GM19372 (cell line): ENCODE measurements around the gene RAP1A.

Experiments
- ATAC-seq: cut with Tn5 transposase; IDR thresholded peaks from one replicate; pipeline ENCODE4 v1.9.1; 2021; ENCODE audit warnings: mild to moderate bottlenecking, low read depth, moderate library complexity; ENCODE audit not compliant: unreplicated experiment

Gene RAP1A

DNA sequence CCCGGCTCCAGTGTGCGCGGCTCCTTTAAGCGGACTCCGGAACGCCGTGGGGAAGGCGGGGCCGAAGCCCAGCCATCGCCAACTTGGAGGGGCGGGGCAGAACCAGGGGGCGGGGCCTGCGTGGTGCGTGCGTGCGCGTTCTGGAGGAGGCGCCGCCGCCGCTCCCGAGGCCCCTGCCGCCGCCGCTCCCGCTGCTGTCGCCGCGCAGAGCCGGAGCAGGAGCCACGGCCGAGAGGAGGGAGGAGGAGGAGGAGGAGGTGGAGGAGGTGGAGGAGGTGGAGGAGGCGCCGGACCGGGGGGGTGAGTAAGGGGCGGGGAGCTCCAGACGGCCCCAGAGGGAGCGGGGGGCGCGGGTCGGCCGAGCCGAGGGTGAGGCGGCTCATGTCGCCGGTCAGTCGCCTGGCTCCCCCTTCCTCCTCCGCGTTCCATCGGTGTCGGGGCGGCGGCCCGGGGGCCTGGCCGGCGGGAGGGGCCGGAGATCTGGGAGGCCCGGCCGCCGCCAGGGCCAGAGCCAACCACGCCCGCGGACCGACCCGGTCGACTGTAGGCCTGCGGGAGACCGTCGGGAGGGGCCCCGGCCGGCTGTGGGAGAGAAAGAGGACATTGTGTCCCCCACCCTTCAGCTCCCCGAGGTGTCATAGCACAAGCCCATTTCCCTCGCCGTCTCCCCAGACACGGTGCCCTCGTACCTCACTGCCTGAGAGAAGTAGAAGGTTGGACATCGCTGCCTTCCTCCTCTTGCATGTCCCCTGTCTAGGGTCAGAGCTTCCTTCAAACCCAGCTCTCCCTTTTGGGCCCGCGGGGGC lies at the start of gene RAP1A:
TSS of gene RAP1A (plus strand) at position 155 of the 806 bp plus-strand sequence. CDS start 71,572 bp downstream, outside the sequence.
- peak; percentile 62 for ATAC-seq

DNA sequence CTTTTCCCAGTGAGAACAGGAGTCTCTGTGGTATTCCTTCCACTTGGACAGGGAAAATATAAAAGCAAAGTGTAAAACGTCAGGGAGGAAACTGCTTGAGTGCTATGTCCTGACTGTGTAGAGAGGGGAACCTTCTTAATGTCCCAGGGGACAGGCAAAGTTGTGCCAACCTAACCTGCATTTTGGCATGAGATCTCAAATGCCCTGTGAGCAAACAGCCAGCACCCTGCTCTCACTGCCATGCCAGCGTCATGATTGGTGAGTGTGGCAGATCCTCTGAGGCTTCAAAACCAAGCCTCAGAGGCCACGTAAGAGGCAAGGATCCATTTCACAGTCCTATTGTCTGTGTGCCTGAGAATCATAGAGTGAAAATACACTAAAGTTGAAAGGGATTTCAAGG lies 49.7 kb upstream of the RAP1A start:
- ATAC-seq = no peak

DNA sequence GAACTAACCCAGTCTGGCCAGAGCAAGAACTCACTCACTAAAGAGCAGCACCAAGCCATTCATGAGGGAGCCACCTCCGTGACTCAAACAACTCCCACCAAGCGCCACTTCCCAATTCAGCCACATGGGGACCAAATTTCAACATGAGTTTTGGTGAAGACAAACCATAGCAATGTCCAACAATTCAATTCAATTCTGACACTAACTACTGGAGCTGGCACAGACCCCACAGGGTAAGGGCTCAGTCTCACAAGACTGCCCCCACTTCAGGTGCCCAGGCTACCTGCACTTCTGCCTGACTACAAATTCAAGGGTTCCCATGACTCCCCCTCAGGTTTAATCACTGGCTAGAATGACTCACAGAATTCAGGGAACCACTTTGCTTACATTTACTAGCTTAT lies 48.8 kb upstream of the RAP1A start:
- no peak for ATAC-seq

DNA sequence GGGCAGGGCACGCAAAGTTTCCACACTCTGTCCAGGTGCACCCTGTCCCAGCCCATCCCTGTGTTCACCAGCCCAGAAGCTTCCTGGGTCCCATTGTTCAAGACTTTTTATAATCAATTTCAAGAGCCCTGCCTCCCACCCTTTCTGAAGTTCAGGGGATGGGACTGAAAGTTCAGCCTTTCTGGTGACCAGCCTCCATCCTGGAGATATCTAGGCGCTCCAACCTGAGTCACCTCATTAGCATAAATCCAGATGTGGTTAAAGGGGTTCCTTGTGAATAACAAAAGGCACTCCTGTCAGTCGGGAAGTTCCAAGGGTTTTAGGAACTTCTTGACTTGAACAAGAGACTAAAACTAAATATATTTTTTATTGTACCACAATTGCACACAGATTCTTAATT lies 48.4 kb upstream of the RAP1A start:
- ATAC-seq = no peak

DNA sequence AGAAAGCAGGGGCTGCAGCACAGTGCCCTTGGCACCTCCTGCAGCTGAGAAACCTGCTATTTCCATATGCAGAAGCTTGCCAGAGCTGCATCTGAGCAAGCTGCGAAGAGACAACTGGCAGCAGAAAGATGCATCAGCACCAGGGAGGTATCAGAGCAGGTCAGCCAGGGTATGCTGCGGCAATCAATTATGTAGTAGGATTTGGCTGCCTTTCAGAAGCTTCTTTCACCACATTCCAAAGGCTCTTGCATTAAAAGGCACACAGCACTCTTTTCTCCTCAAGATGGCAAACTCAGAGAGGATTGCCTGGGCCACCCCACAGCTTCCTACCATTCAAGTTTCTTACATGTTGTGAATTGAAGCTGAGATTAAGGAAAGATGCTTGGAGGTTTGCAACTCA lies 47.6 kb upstream of the RAP1A start:
- no peak for ATAC-seq

DNA sequence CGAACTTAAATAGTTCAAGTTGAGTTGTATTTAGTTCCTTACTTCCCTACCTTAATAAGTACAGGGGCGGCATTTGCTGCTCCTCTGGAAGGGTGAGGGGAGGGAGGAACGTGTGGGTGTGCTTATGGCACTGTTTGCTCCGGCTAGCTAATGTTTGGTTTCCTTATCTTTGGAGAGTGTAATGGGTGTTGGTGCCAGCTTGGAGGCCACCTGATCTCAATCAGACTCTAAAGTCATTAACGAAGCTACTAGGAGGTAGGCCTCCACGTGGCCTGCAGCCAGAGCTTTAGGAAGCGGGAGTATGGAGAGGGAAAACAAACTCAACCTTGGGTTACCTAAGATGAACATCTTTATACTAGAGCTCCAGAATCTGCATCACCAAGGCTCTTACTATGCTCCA lies 43.0 kb upstream of the RAP1A start:
- no peak for ATAC-seq

DNA sequence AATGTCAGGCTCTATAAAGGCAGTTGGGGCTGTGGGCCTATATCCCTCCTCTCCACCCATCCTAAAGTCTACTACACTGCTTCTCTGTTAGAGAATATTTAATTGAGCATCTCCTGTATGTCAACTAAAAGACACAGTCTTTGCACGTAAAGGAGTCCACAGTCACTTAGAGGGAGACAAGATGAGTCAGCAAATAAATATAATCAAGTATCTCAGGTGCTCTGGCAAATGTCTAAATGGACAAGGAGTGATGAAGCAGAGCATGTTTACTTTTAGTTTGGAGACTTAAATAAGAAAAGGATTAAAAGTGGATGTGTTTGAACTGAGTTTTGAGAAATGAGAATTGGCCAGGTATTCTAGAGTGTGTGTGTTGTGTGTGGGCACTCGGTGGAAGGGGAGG lies 41.8 kb upstream of the RAP1A start:
- no peak for ATAC-seq

DNA sequence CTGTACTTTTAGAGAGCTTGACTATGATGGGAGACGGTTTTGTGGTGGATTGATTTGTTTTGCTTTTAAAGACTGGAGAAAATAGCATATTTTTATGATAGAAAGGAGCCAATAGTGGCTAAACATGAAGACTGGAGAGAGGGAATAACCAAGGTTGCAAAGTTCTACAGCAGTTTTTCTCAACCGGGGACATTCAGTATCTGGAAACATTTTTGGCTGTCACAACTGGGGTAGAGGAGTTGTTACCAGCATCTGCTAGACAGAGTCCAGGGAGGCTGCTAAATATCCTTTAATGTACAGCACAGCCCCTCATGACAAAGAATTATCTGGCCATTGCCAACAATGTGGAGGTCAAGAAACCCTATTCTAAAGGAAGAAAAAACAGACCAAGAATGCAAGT lies 38.4 kb upstream of the RAP1A start:
- ATAC-seq = no peak

DNA sequence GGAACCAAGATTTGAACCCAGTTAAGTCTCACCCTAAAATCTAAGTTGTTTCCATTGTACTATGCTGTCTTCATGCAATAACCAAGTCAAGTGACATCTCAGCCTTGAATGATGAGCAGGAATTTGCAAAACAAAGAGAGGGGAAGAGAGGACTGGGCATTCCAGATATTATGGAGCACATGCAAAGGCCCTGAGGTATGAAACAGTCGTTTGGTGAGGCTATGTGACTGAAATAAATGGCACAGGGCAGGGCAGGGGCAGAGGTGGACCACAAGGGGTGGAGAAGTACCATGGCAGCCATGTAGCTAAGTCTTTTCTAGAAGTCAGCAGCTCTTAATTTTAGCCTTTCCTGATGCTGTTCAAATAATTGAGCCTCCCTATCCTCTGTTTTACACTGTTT lies 37.6 kb upstream of the RAP1A start:
- no peak for ATAC-seq

DNA sequence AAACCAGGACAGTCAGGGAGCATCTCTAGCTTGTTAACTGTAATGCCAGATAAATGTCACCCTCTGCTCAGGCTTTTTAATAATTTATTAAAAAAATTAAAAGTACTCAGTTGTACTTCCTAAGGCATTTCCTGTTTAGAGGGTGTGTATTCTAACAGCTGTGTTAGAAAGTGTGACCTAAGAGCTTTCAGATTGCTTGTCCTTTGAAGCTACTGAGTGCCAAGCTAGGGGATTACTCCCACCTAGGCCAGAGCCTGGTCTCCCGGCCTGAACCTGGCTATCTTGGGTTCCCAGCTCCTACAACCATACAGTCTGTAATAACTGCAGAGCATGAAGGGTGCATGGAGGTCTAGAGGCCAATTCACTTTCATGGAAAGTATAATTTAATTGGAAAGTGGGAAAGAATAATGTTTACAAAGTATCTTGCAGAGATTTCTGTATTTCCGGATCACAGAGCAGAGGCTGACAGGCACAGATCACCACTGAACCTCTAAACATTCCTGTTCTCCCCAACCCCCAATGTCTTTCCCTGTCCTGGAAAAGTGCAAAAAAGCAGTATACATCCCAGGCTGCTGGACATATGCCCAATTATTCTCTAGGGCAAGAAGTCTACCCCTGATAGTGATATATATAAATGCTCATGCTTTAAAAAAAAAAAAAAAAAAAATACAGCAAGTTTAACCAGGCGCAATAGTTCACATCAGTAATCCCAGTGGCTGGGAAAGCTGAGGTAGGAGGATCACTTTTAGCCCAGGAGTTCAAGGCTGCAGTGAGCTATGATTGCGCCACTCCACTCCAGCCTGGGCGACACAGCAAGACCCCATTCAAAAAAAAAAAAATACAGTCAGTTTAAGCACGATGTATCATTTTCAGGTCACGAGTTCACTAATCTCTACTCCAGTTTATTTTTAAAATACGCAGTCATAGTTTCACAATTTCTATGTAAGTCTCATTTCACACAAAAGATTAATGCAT lies 36.7 kb upstream of the RAP1A start:
- ATAC-seq = no peak

DNA sequence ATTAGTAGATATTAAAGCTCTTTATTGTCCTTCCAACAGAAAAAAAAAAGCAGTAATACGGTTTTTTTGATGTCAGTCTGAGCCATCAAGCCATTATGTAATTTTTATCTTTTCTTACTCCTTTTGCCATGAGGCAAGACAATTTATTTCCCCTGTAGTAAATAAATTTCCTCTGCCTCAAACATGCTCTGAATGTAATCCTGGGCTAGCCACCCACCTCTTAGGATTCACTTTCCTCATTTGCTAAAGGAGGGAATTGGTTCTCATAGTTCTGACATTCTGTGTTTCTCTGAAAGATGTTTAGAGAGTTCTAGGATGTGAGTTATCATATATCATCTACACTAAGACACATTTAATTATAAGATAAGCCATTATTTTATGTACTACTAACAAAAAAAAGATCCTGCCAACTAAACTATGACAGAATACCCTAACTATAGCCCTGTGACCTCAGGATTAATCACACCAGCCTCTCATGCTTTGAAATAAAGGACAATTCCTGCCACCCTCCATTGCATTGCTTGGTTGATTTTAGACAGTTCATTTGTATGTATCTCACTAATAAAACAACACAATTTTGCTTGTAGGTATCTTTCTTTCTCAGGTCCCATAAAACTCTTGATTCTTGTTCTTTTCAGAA lies 34.0 kb upstream of the RAP1A start:
- ATAC-seq = no peak

DNA sequence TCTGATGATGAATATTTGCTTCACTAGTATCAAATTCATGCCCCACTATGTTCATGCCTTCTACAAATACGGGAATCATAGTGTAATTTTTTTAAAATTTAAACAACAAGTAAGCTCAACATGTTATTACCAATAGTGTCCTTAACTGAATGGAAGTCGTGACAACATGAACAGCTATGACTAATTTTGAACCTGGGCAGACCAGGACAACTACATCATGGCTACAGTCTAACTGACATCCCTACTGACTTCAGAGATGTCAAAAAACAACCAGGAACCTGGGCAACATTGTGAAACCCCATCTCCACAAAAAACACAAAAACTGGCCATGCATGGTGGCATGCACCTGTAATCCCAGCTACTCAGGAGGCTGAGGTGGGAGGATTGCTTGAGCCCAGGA lies 33.5 kb upstream of the RAP1A start:
- ATAC-seq = no peak

DNA sequence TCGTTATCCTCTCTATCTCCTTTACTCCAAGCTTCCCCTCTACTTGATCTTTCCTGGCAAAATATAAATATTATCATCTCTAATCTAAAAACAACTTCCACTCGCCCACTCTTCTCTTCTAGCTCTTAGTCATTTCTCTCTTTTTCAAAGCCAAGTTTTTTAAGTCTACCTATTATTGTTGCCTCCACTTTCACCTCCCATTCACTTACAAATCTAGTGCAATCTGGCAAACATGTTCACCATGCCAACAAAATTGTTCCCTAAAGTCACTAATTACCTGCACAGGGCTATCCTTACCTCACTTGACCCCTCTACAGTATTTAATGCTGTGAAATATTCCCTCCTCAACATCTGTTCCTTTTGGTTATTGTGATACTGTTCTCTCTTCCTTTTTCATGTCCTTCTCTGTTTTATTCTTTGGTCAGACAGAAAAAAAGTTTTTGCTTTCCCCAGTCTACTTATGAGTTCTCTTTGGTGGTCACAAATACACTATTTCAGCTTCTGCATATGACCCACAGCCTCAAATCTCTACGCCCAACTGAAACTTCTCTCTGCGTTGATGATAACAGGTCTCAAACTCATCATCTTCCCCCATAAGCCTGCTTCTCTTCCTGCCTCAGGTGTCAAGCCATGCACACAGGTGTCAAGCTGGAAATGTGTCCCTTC lies 31.9 kb upstream of the RAP1A start:
- ATAC-seq = no peak

DNA sequence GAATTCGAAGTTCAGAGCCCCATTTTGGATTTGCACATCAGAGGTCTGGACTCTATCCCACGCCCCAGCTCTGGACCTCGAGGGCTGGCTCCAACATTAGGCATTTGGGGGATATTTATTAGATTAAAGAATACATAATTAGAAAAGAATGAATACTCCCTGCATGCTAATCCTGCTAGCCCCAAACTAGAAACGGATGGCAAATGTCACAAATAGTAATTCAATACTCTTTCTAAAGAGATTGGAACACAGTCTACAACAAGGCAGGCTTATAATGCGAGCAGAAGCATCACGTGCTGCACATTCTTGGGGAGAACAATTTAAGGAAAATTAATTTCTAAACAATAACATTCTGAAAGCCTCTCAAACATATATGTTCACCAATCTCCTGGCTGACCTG lies 27.7 kb upstream of the RAP1A start:
- ATAC-seq = no peak

DNA sequence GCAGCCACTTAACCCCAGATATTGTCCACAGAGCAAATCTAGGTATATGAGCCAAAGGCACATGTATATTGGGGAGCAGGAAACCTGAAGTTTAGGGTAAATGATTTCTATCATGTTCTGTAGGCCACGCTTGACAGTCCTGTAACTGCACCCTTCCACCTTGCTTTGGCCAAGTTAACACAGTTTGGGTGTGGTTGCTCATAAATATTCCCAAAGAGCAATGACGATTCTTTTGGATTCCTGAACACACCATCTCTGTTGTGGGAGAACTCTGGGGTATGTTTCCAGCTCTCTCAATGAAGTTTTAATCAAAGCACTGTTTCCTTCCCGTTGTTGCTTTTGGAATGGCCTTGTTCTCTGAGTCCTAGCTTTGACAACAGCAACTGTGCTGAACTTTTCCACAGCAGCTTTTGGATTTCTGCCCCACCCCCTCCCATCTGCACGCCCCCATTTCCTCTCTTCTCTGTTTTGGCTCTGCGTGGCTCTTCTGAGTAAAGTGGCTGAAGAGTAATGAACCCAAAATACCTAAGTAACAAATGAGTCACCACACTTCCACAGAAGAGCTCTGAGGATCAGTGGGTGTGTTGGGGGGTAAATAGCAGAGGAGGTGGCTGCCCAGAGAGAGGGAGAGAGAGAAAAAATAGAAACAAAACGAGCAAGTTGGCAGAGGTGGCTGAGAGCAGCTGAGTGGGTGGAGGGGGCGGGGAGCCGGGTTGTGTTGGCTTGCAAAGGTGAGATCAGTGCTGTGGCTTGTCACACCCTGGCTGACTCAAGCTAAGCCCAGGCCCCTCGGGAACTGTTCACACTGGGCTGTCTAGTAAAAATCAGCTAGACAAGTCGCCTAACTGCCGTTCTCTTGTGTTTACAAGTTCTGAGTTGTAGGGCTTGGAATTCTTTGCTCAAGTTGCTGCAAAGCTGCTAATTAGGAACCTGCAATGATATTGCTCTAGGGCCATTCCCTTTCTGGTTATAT lies 26.9 kb upstream of the RAP1A start:
- peak; percentile 82 for ATAC-seq

DNA sequence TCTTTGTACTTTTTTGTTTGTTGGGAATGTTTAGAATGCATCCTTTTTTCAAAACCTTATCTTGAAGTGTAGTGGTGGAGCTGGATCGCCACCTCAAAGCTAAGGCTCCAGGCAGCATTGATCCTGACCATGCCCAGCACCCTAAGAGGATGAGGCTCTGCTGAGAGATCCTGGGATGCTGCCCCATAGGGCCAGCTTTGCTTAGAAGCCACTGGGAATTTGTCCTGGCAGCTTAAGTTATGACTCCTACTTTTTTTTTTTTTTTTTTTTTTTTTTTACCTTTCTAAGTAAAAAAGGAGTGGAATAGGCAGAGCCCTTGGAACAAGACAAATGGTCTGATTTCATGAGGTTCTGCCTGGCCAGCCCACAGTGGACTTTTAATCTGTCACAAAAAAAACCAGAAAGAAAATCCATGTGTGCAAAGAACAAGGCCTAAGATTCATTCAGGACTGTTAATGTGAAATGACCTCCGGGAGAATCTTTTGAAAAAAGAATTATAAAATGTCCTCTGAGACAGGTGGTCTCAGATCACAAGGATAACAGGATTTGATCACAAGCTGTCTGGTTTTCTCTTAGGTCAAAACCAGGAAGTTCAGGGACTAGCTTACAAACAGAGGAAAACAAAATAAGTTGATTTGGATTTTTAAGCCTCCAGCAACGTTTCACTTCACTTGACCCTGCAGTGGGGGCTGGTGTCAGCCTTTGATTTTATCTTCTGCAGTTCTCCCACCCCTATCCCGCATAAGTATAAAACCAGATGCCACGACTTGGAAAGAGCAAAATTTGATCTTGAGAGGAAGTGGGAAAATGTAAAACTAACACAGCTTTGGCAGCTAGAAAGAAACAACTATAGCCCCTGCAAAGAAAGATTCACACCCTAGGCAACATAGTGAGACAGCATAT lies 25.9 kb upstream of the RAP1A start:
- ATAC-seq = no peak

DNA sequence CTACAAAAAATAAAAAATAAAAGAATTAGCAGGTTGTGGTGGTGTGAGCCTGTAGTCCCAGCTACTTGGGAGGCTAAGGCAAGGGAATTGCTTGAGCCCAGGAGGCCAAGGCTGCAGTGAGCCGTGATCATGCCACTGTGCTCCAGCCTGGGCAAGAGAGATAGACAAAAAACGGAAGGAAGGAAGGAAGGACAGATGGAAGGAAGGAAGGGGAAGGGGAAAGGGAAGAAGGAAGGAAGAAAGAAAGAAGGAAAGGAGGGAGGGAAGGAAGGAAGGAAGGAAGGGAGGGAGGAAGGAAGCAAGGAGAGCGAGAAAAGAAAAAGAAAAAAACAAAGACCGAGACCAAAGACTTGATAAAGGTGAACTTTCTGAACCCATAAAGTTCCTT lies 25.3 kb upstream of the RAP1A start:
- no peak for ATAC-seq

DNA sequence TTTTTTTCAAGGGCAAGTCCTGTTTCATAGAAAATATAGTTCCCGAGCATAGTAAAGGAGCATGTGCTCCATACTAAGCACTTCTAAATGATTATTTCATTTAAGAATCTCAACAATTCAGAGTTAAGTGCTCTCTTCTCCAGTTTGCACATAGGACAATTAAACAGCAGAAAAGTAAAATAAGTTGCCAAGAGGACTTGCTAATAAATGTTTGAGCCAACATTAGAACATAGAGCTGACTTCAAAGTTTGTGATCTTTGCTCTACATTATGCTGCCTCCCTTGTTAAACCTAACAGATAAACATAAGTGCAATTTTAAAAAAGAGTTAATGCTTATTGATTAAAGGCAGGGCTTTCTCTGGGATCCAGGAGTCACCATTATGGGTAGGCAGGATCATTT lies 23.8 kb upstream of the RAP1A start:
- ATAC-seq = no peak
